BE2C (cell line): ENCODE data around the gene PRKCH.

Experiments
- DNase-seq: peaks from one replicate; pipeline ENCODE4 v3.0.0-alpha.2; 2020
- H3K27me3 ChIP-seq: fragments of 250-450 bp; sonication (Bioruptor Pico); 2 replicates; pipeline ENCODE4 v1.5.1; 2020; ENCODE audit warnings: mild to moderate bottlenecking
- H3K36me3 ChIP-seq: fragments of 250-450 bp; sonication (Bioruptor Pico); 2 replicates; pipeline ENCODE4 v1.5.1; 2020; ENCODE audit warnings: mild to moderate bottlenecking
- H3K4me1 ChIP-seq: fragments of 250-450 bp; sonication (Bioruptor Pico); 2 replicates; pipeline ENCODE4 v1.5.1; 2020
- H3K4me3 ChIP-seq: 2 replicates; pipeline ENCODE4 v1.5.1; 2011; ENCODE audit warnings: low read depth, low read length
- H3K9me3 ChIP-seq: fragments of 250-450 bp; sonication (Bioruptor Pico); 2 replicates; pipeline ENCODE4 v1.5.1; 2020
- TF ChIP-seq, protein P1 (sequence below): IDR thresholded peaks from 2 replicates; pipeline ENCODE4 v1.5.1; 2012; ENCODE audit warnings: mild to moderate bottlenecking, low read depth, low read length

Gene PRKCH

DNA sequence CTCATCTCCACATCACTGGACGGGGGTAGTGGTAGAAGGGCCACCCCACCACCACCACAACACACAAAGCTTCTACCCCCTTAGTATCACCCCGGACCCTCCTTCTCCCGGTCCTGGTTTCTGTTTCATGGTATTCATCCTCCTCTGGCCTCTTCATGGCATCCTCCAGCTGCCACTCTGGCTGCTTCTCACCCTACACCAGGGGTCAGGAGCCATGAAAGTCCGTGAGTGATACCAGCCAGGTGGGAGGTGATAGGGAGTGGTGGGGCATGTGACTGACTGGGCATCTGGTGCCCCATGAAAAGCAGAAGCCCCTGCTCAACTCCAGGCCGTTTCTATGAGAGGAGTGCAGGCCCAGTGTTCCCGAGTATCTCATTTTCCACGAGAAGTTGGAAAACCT is 222.6 kb downstream of the PRKCH start:
- DNase-seq: no peak
- no peaks in the 10 kb centered on the region for H3K36me3 ChIP-seq
- H3K4me3 ChIP-seq: no peak overlapping the region
- no peaks in the 10 kb centered on the region for H3K4me1 ChIP-seq
- TF ChIP-seq, protein P1, sequence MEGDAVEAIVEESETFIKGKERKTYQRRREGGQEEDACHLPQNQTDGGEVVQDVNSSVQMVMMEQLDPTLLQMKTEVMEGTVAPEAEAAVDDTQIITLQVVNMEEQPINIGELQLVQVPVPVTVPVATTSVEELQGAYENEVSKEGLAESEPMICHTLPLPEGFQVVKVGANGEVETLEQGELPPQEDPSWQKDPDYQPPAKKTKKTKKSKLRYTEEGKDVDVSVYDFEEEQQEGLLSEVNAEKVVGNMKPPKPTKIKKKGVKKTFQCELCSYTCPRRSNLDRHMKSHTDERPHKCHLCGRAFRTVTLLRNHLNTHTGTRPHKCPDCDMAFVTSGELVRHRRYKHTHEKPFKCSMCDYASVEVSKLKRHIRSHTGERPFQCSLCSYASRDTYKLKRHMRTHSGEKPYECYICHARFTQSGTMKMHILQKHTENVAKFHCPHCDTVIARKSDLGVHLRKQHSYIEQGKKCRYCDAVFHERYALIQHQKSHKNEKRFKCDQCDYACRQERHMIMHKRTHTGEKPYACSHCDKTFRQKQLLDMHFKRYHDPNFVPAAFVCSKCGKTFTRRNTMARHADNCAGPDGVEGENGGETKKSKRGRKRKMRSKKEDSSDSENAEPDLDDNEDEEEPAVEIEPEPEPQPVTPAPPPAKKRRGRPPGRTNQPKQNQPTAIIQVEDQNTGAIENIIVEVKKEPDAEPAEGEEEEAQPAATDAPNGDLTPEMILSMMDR: no peak
- no peaks in the 10 kb centered on the region for H3K27me3 ChIP-seq
- no peaks in the 10 kb centered on the region for H3K9me3 ChIP-seq

DNA sequence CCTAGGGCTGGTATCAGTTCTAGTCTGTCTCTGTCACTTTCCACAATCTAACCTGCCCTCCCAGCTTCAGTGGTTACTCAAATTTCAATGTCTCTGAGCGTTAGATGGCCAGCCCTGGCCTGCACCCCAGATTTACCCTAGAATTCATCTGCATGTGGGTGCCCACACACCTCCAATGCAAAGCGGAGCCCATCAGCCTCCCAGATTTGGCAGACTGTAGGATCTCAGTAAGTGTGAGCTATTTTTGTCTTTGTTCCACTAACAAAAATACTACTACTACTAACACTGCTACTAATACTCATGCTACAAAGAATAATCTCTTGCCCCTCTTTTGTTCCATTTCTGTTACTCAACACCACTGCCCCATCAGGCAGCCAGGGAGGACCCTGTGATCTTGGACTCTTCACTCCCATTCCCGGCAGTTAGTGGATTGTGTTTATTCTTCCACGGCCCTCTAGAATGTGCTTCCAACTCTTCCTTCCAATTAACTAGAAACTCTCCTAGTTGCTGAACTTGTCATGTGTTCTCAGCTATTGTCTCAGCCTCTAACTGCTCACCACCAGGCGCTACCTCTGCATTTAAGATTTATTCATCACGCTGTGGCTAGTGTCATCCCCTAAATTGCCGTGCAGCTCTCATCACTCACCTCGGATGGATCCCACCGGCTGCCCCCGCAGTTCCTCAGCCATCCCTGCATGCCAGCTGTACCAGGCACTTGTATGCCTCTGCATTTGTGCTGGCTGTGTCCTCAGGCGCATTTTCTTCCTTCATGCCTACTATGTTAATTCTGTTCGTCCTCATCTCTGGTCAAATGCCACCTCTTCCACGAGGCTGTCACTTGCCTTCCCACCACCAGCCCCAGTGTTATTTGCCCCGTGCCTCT is 223.3 kb downstream of the PRKCH start:
- H3K36me3 ChIP-seq: no peaks in the 10 kb centered on the region
- no peaks in the 10 kb centered on the region for H3K27me3 ChIP-seq

DNA sequence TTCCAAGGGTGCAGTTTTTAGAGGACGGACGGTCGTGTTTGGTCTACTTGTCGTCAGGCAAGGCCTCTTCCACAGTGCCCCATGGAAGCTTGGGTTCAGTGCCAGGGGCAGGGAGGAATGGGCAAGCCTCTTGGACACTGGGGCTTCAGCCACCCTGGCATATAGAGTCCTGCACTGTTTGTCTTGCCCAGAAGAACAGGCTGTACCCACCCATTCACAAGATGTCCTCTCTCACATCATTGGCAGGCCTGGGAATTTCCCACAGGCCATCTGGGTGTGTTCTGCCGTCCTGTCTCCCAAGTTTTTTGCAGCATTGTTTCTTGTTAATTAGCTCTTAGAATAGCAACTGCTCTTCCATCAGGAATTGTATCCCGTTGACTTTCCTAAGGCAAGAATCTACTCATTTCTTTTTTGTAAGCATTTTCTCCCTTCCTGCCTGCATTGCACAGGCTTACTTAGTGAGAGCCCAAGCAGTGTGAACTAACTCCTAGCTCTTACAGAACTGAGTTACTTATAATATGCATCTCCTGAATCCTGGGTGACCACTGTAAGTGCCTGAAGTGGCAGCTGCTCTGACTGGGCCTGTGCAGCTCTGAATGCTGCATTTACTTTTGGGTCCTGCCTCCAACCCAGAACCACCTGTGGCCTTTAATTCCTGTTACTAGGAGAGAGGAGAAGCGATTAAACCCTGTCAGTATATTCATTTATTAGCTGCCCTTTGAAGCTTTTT is 224.5 kb downstream of the PRKCH start:
- no peak for DNase-seq
- H3K4me1 ChIP-seq: no peaks in the 10 kb centered on the region
- TF ChIP-seq, protein P1: no peak

More for the DNA sequence above, 223.3 kb downstream of the PRKCH start:
- Histone ChIP-seq H3K4me3 (no peak overlapping the region), H3K9me3 (no peaks in the 10 kb centered on the region), H3K4me1 (no peaks in the 10 kb centered on the region)
- TF ChIP-seq, protein P1: no peak
- no peak for DNase-seq

DNA sequence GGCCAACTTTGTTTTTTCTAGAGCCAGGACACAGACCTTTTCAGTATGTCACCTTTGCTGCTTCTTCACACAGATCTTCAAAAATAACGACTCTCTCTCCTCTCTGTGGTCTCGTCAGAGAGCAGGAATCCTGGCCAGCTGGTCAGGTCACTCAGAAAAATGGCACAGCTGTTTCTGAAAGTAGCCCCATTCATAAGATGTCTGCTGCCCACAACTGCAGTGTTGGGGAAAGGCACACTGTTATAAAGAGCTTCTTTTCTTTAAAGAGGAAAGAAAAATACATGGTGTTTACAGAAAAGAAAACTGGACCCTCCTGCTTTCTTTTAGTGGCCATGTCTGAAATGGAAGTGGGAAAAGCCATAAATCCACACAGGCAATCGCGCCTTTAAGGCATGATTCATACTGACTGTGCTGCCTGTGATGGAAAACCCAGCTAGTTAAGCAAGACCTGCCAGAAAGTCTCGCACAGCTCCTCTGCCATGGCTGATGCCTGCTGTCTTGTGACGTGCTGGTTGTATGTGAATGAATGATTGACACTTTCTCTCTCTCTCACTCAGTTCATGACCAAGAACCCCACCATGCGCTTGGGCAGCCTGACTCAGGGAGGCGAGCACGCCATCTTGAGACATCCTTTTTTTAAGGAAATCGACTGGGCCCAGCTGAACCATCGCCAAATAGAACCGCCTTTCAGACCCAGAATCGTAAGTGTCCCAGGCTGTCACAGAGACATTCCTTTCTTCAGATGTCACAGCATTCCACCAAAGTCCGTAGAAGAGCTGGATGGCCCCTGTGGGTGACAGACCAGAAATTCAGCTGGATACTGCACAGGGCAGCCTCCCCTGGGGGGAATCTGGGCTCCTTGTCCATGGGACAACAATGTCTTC is 226.0 kb downstream of the PRKCH start:
- H3K27me3 ChIP-seq: no peaks in the 10 kb centered on the region
- no peaks in the 10 kb centered on the region for H3K36me3 ChIP-seq
- TF ChIP-seq, protein P1: no peak
- H3K4me3 ChIP-seq: no peak overlapping the region
- no peaks in the 10 kb centered on the region for H3K9me3 ChIP-seq
- no peak for DNase-seq
- no peaks in the 10 kb centered on the region for H3K4me1 ChIP-seq

More for the DNA sequence above, 224.5 kb downstream of the PRKCH start:
- Histone ChIP-seq H3K4me3 (no peak overlapping the region), H3K9me3 (no peaks in the 10 kb centered on the region), H3K36me3 (no peaks in the 10 kb centered on the region), H3K27me3 (no peaks in the 10 kb centered on the region)

DNA sequence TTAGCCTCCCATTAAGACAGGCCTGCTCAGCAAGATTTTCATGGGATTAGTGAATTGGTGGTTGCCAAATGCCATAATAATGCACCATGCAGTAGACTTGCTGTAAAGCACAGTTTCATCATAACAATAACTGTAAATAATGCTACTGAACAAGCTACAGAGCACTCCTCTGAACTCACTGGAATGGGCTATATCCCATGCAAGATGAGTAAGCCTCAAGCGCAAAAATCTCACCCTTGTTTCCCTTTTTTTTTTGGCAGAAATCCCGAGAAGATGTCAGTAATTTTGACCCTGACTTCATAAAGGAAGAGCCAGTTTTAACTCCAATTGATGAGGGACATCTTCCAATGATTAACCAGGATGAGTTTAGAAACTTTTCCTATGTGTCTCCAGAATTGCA is 228.0 kb downstream of the PRKCH start:
- H3K4me1 ChIP-seq: no peaks in the 10 kb centered on the region
- no peak overlapping the region for H3K4me3 ChIP-seq
- no peak for DNase-seq
- TF ChIP-seq, protein P1: no peak
- no peaks in the 10 kb centered on the region for H3K9me3 ChIP-seq
- no peaks in the 10 kb centered on the region for H3K36me3 ChIP-seq
- no peaks in the 10 kb centered on the region for H3K27me3 ChIP-seq
